A549 (cell line): ENCODE measurements around the gene KREMEN1.

Experiments used
- FOSB ChIP-seq: fragments of 250-450 bp; sonication (Bioruptor Pico); IDR thresholded peaks from 2 replicates; pipeline ENCODE4 v1.5.0; 2020; ENCODE audit warnings: mild to moderate bottlenecking, moderate library complexity
- JUN ChIP-seq, 2 experiments: fragments of >200 bp; sonication (Bioruptor Twin); formaldehyde crosslinking; IDR thresholded peaks; 2 replicates in 1 of 2; 3 replicates in 1 of 2; pipeline ENCODE4 v1.6.1; 2016 to 2017
- MAX ChIP-seq: IDR thresholded peaks from 2 replicates; pipeline ENCODE4 v1.6.1; 2012
- NR3C1 ChIP-seq: fragments of >200 bp; sonication (Bioruptor Twin); formaldehyde crosslinking; IDR thresholded peaks from 3 replicates; pipeline ENCODE4 v1.6.1; 2017
- POLR2A ChIP-seq: IDR thresholded peaks from 2 replicates; pipeline ENCODE4 v1.6.1; 2012; ENCODE audit warnings: mild to moderate bottlenecking, low read length
- RCOR1 ChIP-seq: fragments of 150-350 bp; IDR thresholded peaks from 2 replicates; pipeline ENCODE4 v1.6.1; 2014; ENCODE audit warnings: antibody characterized with exemption, low read length, low read depth
- RNF2 ChIP-seq: fragments of 200-600 bp; sonication (generic); IDR thresholded peaks from 2 replicates; pipeline ENCODE4 v1.6.1; 2016; ENCODE audit warnings: low read depth, mild to moderate bottlenecking, antibody characterized with exemption, moderate library complexity, borderline replicate concordance
- SREBF2 ChIP-seq: fragments of 450-650 bp; IDR thresholded peaks from 2 replicates; pipeline ENCODE4 v1.6.1; 2014; ENCODE audit warnings: mild to moderate bottlenecking, moderate library complexity
- TF ChIP-seq, protein P1 (sequence below): fragments of >200 bp; sonication (Bioruptor Twin); formaldehyde crosslinking; IDR thresholded peaks from 3 replicates; pipeline ENCODE4 v1.5.1; 2016

- TF ChIP-seq, protein P1, sequence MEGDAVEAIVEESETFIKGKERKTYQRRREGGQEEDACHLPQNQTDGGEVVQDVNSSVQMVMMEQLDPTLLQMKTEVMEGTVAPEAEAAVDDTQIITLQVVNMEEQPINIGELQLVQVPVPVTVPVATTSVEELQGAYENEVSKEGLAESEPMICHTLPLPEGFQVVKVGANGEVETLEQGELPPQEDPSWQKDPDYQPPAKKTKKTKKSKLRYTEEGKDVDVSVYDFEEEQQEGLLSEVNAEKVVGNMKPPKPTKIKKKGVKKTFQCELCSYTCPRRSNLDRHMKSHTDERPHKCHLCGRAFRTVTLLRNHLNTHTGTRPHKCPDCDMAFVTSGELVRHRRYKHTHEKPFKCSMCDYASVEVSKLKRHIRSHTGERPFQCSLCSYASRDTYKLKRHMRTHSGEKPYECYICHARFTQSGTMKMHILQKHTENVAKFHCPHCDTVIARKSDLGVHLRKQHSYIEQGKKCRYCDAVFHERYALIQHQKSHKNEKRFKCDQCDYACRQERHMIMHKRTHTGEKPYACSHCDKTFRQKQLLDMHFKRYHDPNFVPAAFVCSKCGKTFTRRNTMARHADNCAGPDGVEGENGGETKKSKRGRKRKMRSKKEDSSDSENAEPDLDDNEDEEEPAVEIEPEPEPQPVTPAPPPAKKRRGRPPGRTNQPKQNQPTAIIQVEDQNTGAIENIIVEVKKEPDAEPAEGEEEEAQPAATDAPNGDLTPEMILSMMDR, result no peak
- TF ChIP-seq MAX (no peak), RNF2 (no peak), NR3C1 (no peak), RCOR1 (no peak), FOSB (CRISPR knock-in tag) (no peak), SREBF2 (no peak), JUN (IDR thresholded peaks at IDR 0.05) (peak; percentile 9 to 59; a peak in 3 of 5 replicates), POLR2A (no peak)
These were observed 42.1 kb upstream of the KREMEN1 start for GRCh38 chr22:29030618-29031226.
